ENCODE results near the gene RAD23A.

DNA sequence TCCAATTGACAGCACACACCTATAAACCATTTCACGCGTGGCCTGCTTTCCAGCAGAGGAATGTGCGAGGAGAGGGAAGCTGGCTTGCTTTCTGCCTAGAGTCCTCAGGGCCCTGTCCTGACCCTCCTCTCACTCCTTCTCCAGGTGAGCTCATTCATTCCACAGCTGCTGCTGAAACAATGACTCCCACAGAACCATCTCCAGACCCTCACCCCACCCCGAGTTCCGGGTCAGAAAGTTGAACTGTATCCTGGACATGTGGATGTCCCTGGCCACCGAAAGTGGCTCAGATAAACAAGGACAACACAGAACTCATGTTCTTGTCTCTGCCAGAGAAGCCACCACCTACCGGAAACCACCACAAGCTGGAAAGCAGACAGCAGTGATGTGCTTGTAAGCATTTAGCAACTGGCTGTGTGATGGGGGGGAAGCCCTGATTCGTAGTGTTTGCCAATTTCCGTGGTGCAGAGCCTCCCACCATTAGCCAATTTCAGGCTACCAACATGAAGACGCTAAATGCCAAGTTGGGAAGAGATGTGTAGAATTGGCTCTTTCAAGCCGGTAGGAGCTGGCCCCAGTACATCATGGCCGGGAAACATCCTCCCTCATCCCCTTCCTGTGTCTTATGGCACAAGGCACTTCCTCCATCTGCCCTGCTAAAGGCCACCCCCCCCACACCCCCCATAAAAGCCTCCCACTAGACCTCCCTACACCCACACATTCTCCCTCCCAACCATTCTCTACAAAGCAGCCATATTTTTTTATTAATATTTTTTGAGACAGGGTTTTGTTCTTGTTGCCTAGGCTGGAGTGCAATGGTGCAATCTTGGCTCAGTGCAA is 31.6 kb upstream of the RAD23A start:
- TF ChIP-seq CTCF (conservative IDR thresholded peaks at IDR 0.05 in 1 of 2, IDR thresholded peaks at IDR 0.05 in 1 of 2; ENCODE audit: extremely low read depth in 1 of 2, insufficient read depth in 1 of 2, low read depth in 1 of 2, low read length in 2 of 2), result no peak
- TF ChIP-seq EZH2 (IDR thresholded peaks at IDR 0.05; ENCODE audit: borderline replicate concordance, low read length), result no peak

All from mammary epithelial cell (primary cell).